ENCODE results near the gene VPS35L. TPM values are rescaled to one million over a fixed set of nuclear protein-coding genes. Genes with fewer than 3 reads are reported as not detected.
"Not testable (repeated sequence)": the region's sequence is repeated elsewhere in the genome, so short reads cannot be mapped to it uniquely, and the experiment has no call there.

VPS35L gene
- total and polyA plus RNA-seq, 2 donors (not counting 1 experiment from before 2014, with no cell fraction given), result 17.5 to 62.1 TPM

DNA sequence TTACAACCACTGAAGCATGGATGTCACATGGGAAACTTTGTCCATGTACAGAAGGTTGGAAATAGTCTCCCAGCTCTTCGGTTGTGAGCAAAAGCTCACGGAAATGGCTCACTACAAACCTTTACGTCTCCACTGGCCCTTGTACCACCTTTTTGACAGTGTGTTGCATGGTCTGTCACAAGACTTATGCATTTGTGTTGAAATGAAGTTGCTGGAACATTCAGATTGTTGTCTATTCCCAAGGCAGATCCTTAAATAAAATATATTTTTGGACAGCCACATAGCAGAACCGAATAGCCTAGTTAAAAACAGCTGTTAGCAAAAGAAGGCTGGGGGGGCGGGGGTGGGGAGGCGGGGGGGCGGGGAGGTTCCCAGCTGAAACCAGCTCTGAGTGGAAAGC, 123.3 kb downstream of the VPS35L start:
- H3K36me3 ChIP-seq (replicated peaks in 1 of 2; ENCODE audit: control extremely low read depth in 1 of 2, control insufficient read depth in 1 of 2, extremely low read depth in 1 of 2, insufficient read depth in 2 of 2, low read length in 1 of 2), result peaks cover 4 to 34% of the 10 kb centered on the region in 2 experiments
- WGBS (ENCODE audit: insufficient coverage), result 100% methylated on average over 2 of the region's 7 CpGs
- no peak for ATAC-seq (ENCODE audit: low read depth)
- no peaks in the 10 kb centered on the region for H3K79me2 ChIP-seq (ENCODE audit: control insufficient read depth, insufficient read depth, low read length)
- H3K9me3 Mint-ChIP-seq (ENCODE audit: insufficient read depth), result no peaks in the 10 kb centered on the region
- no peak overlapping the region for H3K27ac Mint-ChIP-seq
- H3K4me3 ChIP-seq (ENCODE audit: control extremely low read depth in 1 of 5, extremely low read depth in 1 of 5, insufficient read depth in 1 of 5, low read depth in 2 of 5, low read length in 4 of 5), result no peak overlapping the region
- H3K4me1 Mint-ChIP-seq, result no peaks in the 10 kb centered on the region
- H3K9ac ChIP-seq (ENCODE audit: low read length), result no peak overlapping the region
- no peak overlapping the region for H3K4me2 ChIP-seq (replicated peaks; ENCODE audit: low read depth, low read length, poor library complexity, severe bottlenecking)
- intact Hi-C loops (cut with micrococcal nuclease), result no loop called here
- H3K9me3 ChIP-seq (ENCODE audit: control extremely low read depth in 1 of 3, control insufficient read depth in 2 of 3, insufficient read depth in 1 of 3, low read length in 2 of 3), result peaks cover 0 to 2% (median 0%) of the 10 kb centered on the region in 3 donors
- DNase-seq, result no peak
- H3K27ac ChIP-seq (ENCODE audit: low read length in 2 of 2), result no peak overlapping the region
- H2AFZ ChIP-seq (ENCODE audit: insufficient read depth, low read depth, low read length, poor library complexity, severe bottlenecking), result no peak overlapping the region
- CTCF ChIA-PET, result interaction anchor here (0.7 kb wide), 1 partner anchor 28 kb away, joined by 3 read pairs; no protein-coding TSS in a partner anchor
- H4K20me1 ChIP-seq (ENCODE audit: control insufficient read depth, insufficient read depth, low read length, poor library complexity, severe bottlenecking), result no peaks in the 10 kb centered on the region
- no peaks in the 10 kb centered on the region for H3K4me1 ChIP-seq (ENCODE audit: control insufficient read depth in 2 of 2, insufficient read depth in 2 of 2, low read length in 2 of 2)
- H3K4me3 Mint-ChIP-seq, result no peak overlapping the region
- H3K27me3 Mint-ChIP-seq, result no peaks in the 10 kb centered on the region
- POLR2A ChIA-PET, result no interaction called here
- TF ChIP-seq, protein P1, sequence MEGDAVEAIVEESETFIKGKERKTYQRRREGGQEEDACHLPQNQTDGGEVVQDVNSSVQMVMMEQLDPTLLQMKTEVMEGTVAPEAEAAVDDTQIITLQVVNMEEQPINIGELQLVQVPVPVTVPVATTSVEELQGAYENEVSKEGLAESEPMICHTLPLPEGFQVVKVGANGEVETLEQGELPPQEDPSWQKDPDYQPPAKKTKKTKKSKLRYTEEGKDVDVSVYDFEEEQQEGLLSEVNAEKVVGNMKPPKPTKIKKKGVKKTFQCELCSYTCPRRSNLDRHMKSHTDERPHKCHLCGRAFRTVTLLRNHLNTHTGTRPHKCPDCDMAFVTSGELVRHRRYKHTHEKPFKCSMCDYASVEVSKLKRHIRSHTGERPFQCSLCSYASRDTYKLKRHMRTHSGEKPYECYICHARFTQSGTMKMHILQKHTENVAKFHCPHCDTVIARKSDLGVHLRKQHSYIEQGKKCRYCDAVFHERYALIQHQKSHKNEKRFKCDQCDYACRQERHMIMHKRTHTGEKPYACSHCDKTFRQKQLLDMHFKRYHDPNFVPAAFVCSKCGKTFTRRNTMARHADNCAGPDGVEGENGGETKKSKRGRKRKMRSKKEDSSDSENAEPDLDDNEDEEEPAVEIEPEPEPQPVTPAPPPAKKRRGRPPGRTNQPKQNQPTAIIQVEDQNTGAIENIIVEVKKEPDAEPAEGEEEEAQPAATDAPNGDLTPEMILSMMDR (IDR thresholded peaks at IDR 0.05), result no peak
- TF ChIP-seq EZH2 (IDR thresholded peaks at IDR 0.05; ENCODE audit: borderline replicate concordance, insufficient read depth, low read depth, low read length, poor library complexity, severe bottlenecking), result no peak
- no peaks in the 10 kb centered on the region for H3K27me3 ChIP-seq (replicated peaks in 1 of 4; ENCODE audit: control extremely low read depth in 1 of 4, control insufficient read depth in 3 of 4, insufficient read depth in 4 of 4, low read length in 3 of 4)

DNA sequence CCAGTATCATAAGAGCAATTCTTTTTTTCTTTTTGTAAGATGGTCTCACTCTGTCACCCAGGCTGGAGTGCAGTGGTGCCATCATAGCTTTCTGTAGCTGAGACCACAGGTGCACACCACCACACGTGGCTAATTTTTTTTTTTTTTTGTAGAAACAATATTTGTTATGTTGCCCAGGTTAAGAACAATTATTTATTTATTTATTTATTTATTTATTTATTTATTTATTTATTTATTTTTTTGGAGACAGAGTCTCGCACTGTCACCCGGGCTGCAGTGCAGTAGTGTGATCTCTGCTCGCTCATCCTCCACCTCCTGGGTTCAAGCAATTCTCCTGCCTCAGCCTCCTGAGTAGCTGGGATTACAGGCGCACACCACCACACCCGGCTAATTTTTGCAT, 123.8 kb downstream of the VPS35L start:
- H2AFZ ChIP-seq (ENCODE audit: insufficient read depth, low read depth, low read length, poor library complexity, severe bottlenecking); H3K27me3 ChIP-seq (replicated peaks in 1 of 4; ENCODE audit: control extremely low read depth in 1 of 4, control insufficient read depth in 3 of 4, insufficient read depth in 4 of 4, low read length in 3 of 4); H3K9ac ChIP-seq (ENCODE audit: low read length); H3K27ac Mint-ChIP-seq; H3K4me1 ChIP-seq (ENCODE audit: control insufficient read depth in 2 of 2, insufficient read depth in 2 of 2, low read length in 2 of 2); H3K9me3 ChIP-seq (ENCODE audit: control extremely low read depth in 1 of 3, control insufficient read depth in 2 of 3, insufficient read depth in 1 of 3, low read length in 2 of 3); H3K4me3 ChIP-seq (ENCODE audit: control extremely low read depth in 1 of 5, extremely low read depth in 1 of 5, insufficient read depth in 1 of 5, low read depth in 2 of 5, low read length in 4 of 5); POLR2A ChIA-PET; H3K79me2 ChIP-seq (ENCODE audit: control insufficient read depth, insufficient read depth, low read length); DNase-seq; ATAC-seq (ENCODE audit: low read depth); intact Hi-C loops (cut with micrococcal nuclease); H3K4me3 Mint-ChIP-seq; H3K4me2 ChIP-seq (replicated peaks; ENCODE audit: low read depth, low read length, poor library complexity, severe bottlenecking); H3K4me1 Mint-ChIP-seq; H3K27me3 Mint-ChIP-seq; H3K27ac ChIP-seq (ENCODE audit: low read length in 2 of 2); H3K9me3 Mint-ChIP-seq (ENCODE audit: insufficient read depth); H4K20me1 ChIP-seq (ENCODE audit: control insufficient read depth, insufficient read depth, low read length, poor library complexity, severe bottlenecking): not testable (repeated sequence)
- 100% methylated on average over 2 of the region's 6 CpGs for WGBS (ENCODE audit: insufficient coverage)
- CTCF ChIA-PET, result interaction anchor here (0.7 kb wide), 1 partner anchor 28 kb away, joined by 3 read pairs; no protein-coding TSS in a partner anchor
- H3K36me3 ChIP-seq (replicated peaks in 1 of 2; ENCODE audit: control extremely low read depth in 1 of 2, control insufficient read depth in 1 of 2, extremely low read depth in 1 of 2, insufficient read depth in 2 of 2, low read length in 1 of 2), result peaks cover 4 to 39% of the 10 kb centered on the region in 2 experiments
